SK-N-SH treated with all-trans-retinoic acid at 6 μM for 48 hours (cell line): ENCODE results near the gene YPEL1.

Source experiments
- ARNTL ChIP-seq: fragments of 450-650 bp; formaldehyde crosslinking; IDR thresholded peaks from 2 replicates; pipeline ENCODE4 v1.5.0; 2020; ENCODE audit warnings: low read depth, mild to moderate bottlenecking, moderate library complexity, borderline replicate concordance
- BACH2 ChIP-seq: fragments of 250-450 bp; sonication (Bioruptor Pico); IDR thresholded peaks from 2 replicates; pipeline ENCODE4 v1.9.0; 2021; ENCODE audit warnings: mild to moderate bottlenecking, borderline replicate concordance
- ESRRG ChIP-seq: fragments of 250-450 bp; sonication (Bioruptor Pico); IDR thresholded peaks from 2 replicates; pipeline ENCODE4 v1.6.1; 2021; ENCODE audit warnings: mild to moderate bottlenecking
- GLIS3 ChIP-seq: fragments of 250-450 bp; sonication (Bioruptor Pico); IDR thresholded peaks from 2 replicates; pipeline ENCODE4 v1.5.0; 2020; ENCODE audit warnings: mild to moderate bottlenecking, moderate library complexity
- OSR1 ChIP-seq: fragments of 250-450 bp; sonication (Bioruptor Pico); IDR thresholded peaks from 2 replicates; pipeline ENCODE4 v1.8.0; 2022; ENCODE audit warnings: moderate library complexity, mild to moderate bottlenecking, inconsistent platforms
- PATZ1 ChIP-seq: fragments of 250-450 bp; sonication (Bioruptor Pico); IDR thresholded peaks from 2 replicates; pipeline ENCODE4 v1.8.0; 2020; ENCODE audit warnings: mild to moderate bottlenecking, moderate library complexity, borderline replicate concordance
- POU6F1 ChIP-seq: fragments of 250-450 bp; sonication (Bioruptor Pico); IDR thresholded peaks from 2 replicates; pipeline ENCODE4 v1.8.0; 2021; ENCODE audit warnings: low read depth, mild to moderate bottlenecking, moderate library complexity, borderline replicate concordance
- PPARA ChIP-seq: fragments of 250-450 bp; sonication (Bioruptor Pico); IDR thresholded peaks from 2 replicates; pipeline ENCODE4 v1.5.0; 2020; ENCODE audit warnings: mild to moderate bottlenecking, borderline replicate concordance
- SNAI2 ChIP-seq: fragments of 250-450 bp; sonication (Bioruptor Pico); IDR thresholded peaks from 2 replicates; pipeline ENCODE4 v1.5.0; 2020; ENCODE audit warnings: mild to moderate bottlenecking, moderate library complexity
- TCF4 ChIP-seq: fragments of 250-450 bp; sonication (Bioruptor Pico); IDR thresholded peaks from 2 replicates; pipeline ENCODE4 v1.8.0; 2021; ENCODE audit warnings: mild to moderate bottlenecking, moderate library complexity, borderline replicate concordance
- TOX ChIP-seq: fragments of 250-450 bp; sonication (Bioruptor Pico); IDR thresholded peaks from 2 replicates; pipeline ENCODE4 v1.8.0; 2021; ENCODE audit warnings: mild to moderate bottlenecking, moderate library complexity, borderline replicate concordance
- ZFP3 ChIP-seq: fragments of 250-450 bp; sonication (Bioruptor Pico); IDR thresholded peaks from 2 replicates; pipeline ENCODE4 v1.5.0; 2020; ENCODE audit warnings: mild to moderate bottlenecking, moderate library complexity
- ZFP30 ChIP-seq: fragments of 450-650 bp; formaldehyde crosslinking; IDR thresholded peaks from 2 replicates; pipeline ENCODE4 v1.5.0; 2022; ENCODE audit warnings: mild to moderate bottlenecking, moderate library complexity
- ZNF8 ChIP-seq: fragments of 450-650 bp; formaldehyde crosslinking; IDR thresholded peaks from 2 replicates; pipeline ENCODE4 v1.5.0; 2020; ENCODE audit warnings: mild to moderate bottlenecking, moderate library complexity

GRCh38 chr22:21677606-21678443, 57.8 kb downstream of the YPEL1 start:
- TF ChIP-seq BACH2 (CRISPR knock-in tag) (no peak), PATZ1 (CRISPR knock-in tag) (no peak), ZFP30 (no peak), PPARA (CRISPR knock-in tag) (no peak), SNAI2 (CRISPR knock-in tag) (no peak), POU6F1 (CRISPR knock-in tag) (no peak), ARNTL (CRISPR knock-in tag) (no peak), GLIS3 (CRISPR knock-in tag) (no peak), ZNF8 (CRISPR knock-in tag) (no peak), ESRRG (CRISPR knock-in tag) (no peak), TOX (CRISPR knock-in tag) (no peak), ZFP3 (CRISPR knock-in tag) (no peak), TCF4 (no peak), OSR1 (CRISPR knock-in tag) (no peak)
